GM21576 (cell line): ENCODE data around the gene BPIFA3.

Experiments used
- ATAC-seq: cut with Tn5 transposase; IDR thresholded peaks from one replicate; pipeline ENCODE4 v1.9.1; 2021; ENCODE audit warnings: mild to moderate bottlenecking, moderate library complexity; ENCODE audit not compliant: unreplicated experiment

Gene BPIFA3

GRCh38 chr20:33211817-33212424 lies 5.2 kb upstream of the BPIFA3 start:
- ATAC-seq = no peak

DNA sequence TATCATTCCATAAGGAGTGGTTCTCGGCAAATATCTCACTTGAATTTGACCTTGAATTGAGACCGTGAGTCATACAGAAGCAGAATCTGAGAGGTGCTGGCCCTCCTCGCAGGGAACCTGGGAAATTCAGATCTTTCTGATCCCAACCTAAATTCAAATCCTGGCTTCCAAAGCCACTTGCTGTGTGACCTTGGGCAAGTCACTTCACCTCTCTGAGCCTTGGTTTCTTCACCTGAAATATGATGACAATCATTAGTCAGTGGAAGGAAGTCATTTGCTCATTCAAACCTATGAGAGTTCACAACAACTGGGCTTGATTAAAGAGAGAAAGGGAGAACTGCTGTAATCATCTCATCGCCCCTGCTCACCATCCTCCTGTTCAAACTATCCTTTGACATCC lies 7.2 kb downstream of the BPIFA3 start:
- ATAC-seq = no peak

DNA sequence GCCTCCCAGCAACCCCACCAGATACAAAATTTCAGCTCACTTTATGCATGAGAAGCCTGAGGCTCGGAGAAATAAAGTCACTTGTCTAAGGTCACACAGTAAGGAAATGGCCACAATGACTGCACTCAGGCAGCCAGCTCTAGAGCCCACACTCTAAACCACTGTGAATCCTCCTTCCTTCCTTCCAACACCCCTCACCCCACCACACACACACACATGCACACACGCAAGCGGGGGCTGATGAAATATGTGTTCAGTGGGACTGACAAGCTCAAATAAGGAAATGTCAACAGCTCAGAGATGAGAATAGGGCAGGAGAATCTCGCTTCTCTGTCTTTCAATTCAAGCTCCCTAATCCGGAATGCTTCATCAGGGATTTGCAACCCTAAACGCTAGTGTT lies 12.7 kb downstream of the BPIFA3 start:
- ATAC-seq = no peak

GRCh38 chr20:33231237-33231636 lies 14.1 kb downstream of the BPIFA3 start:
- no peak for ATAC-seq

DNA sequence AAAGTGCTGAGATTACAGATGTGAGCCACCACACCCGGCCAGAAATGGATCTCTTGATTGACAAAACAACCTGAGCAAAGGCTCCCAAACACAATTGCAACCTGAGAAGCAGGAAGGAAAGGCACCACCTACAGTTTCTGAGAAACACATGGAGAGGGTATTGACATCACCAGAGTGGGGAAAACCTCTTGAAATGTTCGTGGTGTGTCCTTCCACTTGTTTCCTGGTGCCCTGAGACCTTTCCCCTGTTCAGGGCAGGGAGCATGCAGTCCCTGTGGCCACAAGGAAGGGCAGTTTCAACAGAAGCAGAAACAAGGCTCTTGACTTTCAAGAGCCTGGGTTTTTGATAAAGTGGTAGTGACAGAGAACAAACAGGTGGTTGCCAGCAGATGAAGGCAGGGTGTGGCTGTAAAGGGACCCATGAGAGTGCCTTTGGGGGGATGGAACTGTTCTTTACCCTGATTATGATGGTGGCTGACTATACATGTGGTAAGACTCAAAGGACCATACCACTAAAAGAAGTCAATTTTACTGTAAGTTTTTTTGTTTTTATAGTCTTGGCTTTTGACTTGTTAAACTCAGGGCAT lies 15.4 kb downstream of the BPIFA3 start:
- no peak for ATAC-seq

DNA sequence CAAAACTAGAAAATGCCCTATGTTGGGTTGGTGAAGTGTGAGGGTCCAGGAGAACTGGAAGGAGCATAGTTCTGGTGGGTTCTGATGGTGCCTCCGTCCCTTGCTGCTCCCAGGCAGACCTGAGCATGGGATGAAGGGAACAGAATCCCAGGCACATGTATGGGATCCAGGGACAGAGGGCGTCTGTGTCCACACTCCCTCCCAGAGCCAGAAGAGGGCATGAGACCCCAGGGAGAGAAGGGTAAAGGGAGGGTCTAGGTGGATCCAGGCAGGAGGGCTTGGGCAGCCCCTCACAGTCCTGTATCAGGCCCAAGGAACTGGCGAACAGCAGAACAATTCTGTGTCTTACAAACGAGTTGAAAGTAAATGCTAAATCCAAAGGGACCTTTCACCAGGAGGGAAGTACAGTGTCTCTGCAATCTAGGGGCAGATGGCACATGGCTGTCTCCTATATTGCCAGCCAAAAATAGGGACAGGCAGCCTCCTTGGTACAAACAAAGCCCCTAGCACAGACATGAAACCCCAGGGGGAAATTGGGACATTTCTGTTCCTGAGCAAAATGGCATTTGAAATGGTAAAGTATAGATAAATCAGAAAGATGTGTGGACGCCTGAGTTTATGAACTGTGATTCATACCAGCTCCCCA lies 16.1 kb downstream of the BPIFA3 start:
- no peak for ATAC-seq

- ATAC-seq = no peak
These were observed 16.9 kb downstream of the BPIFA3 start for GRCh38 chr20:33234050-33234449.

DNA sequence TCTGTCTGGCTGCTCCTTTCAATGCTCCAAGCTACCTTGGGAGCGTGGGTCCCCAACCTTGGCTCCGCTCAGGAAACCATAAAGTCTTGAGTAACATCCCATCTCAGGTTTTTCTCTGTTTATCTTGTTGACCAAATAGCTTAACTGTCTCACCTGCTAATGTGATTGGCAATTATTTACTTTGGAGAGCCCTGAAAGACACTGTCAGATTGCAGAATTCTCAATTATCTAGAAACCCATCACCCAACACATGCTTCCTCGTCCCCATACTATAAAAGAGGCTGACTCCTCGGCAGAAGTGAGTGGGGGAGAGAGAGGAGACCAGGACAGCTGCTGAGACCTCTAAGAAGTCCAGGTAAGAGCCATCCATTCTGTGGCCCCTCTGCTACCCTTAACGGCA lies 18.5 kb downstream of the BPIFA3 start, which contains the start of gene BPIFA1:
TSS of gene BPIFA1 (plus strand) at position 301 of the 400 bp plus-strand sequence. CDS start 1,716 bp downstream, outside the sequence.
- ATAC-seq = no peak

DNA sequence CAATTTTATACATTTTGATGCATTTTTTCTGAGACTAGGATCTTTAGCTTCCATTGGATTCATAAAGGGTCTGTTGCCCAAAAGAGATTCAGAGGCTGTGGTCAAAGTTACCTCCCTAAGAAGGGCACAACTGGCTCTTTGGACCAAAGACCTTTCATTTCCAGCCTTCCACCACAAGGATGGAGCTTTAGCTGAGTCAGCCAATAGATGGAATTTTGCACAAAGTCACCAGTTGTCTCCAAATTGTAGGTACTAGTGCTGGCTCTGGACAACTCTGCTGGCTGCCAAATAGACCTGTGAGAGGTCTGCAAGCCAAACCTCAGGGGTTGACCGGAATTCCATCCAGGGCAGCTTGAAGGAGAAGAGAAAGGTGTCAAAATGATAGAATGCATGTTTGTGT lies 19.2 kb downstream of the BPIFA3 start:
- ATAC-seq = no peak

- no peak for ATAC-seq
These were observed 20.8 kb downstream of the BPIFA3 start for GRCh38 chr20:33237989-33238388.

DNA sequence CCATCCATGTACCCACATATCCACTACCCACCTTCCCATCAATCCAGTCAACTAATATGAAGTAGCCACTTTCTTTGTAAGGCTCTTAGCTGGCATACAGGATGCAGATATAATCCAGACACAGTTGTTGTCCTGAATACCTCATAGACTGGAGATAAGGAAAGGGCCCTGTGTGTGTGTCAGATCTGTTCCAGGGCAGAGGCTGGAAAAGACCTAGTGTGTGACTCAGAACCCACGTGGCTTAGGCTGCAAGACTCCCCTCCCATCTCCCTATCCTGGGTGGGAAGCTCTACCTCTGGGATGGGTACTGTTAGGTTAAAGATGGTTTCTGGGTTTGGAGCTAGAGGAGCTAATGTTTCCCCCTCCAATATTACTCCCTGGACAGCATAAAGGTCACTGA lies 22.3 kb downstream of the BPIFA3 start:
- no peak for ATAC-seq

GRCh38 chr20:33239979-33240736 lies 23.0 kb downstream of the BPIFA3 start:
- no peak for ATAC-seq

- ATAC-seq = no peak
These were observed 23.8 kb downstream of the BPIFA3 start for GRCh38 chr20:33240923-33241322.

GRCh38 chr20:33242319-33243100 lies 25.4 kb downstream of the BPIFA3 start:
- no peak for ATAC-seq

GRCh38 chr20:33246077-33246476 lies 28.9 kb downstream of the BPIFA3 start:
- ATAC-seq = no peak

- ATAC-seq = no peak
These were observed 32.3 kb downstream of the BPIFA3 start for GRCh38 chr20:33249456-33249855.

GRCh38 chr20:33250666-33251065 lies 33.5 kb downstream of the BPIFA3 start:
- no peak for ATAC-seq

- no peak for ATAC-seq
These were observed 34.3 kb downstream of the BPIFA3 start for GRCh38 chr20:33251496-33251895.

- ATAC-seq = no peak
These were observed 35.3 kb downstream of the BPIFA3 start for GRCh38 chr20:33252460-33252859.

- ATAC-seq = no peak
These were observed 37.9 kb downstream of the BPIFA3 start for GRCh38 chr20:33255005-33255404.

DNA sequence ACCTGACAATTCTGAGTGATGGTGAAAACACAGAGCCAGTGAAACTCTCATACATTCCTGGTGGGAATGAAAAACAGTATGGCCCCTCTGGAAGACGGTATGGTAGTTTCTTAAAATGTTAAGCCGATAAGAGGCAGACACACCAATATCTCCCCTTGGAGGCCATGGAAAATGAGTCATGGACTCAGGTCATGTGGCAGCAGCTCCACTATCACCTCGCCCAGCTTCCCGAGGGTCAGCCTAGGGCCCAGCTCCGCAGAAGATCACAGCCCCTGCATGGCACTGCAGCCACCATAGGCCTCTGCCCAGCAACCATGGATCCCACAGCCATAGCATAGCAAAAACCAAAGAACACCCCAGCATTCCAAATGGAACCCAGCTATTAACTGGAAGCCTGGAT lies 40.1 kb downstream of the BPIFA3 start:
- ATAC-seq = no peak
